SU-DHL-6 (cell line): ENCODE results near the gene DDX54.
A peak's percentile ranks its signal among the peaks of the same experiment; 100 is the strongest.

Source experiments
- H2AFZ ChIP-seq: fragments of 200-600 bp; sonication (generic); 2 replicates; pipeline ENCODE4 v1.6.1; 2014; ENCODE audit warnings: low read depth, mild to moderate bottlenecking, moderate library complexity, mixed read lengths, antibody characterized with exemption, low read length; ENCODE audit not compliant: severe bottlenecking
- H3F3A ChIP-seq: fragments of 200-600 bp; shearing (Covaris generic); 2 replicates; pipeline ENCODE4 v1.6.0; 2016; ENCODE audit warnings: antibody characterized with exemption, mild to moderate bottlenecking; ENCODE audit not compliant: insufficient read depth
- H3K27ac ChIP-seq: fragments of 200-600 bp; sonication (generic); 2 replicates; pipeline ENCODE4 v1.5.1; 2016; ENCODE audit warnings: low read depth, mild to moderate bottlenecking, low read length, moderate library complexity, mixed read lengths
- H3K27me3 ChIP-seq: fragments of 200-600 bp; sonication (generic), shearing (Covaris generic); 2 replicates; pipeline ENCODE4 v1.6.0; 2014; ENCODE audit warnings: mild to moderate bottlenecking, low read length
- H3K36me3 ChIP-seq: fragments of 200-600 bp; sonication (generic); 2 replicates; pipeline ENCODE4 v1.6.1; 2014; ENCODE audit warnings: mild to moderate bottlenecking, low read length, mixed read lengths
- H3K4me2 ChIP-seq: fragments of 300-600, 200-600 bp; shearing (Covaris generic), sonication (generic); 2 replicates; pipeline ENCODE4 v1.6.0; 2014; ENCODE audit warnings: low read length, low read depth, mild to moderate bottlenecking; ENCODE audit not compliant: poor library complexity, severe bottlenecking
- H3K4me3 ChIP-seq: fragments of 200-600 bp; sonication (generic); 2 replicates; pipeline ENCODE4 v1.5.1; 2014; ENCODE audit warnings: antibody characterized with exemption, low read length, mild to moderate bottlenecking, mixed read lengths; ENCODE audit not compliant: insufficient read depth, poor library complexity, severe bottlenecking
- H3K79me2 ChIP-seq: fragments of 200-600 bp; sonication (generic); 2 replicates; pipeline ENCODE4 v1.6.1; 2014; ENCODE audit warnings: mild to moderate bottlenecking, low read length, moderate library complexity; ENCODE audit not compliant: insufficient read depth
- H3K9ac ChIP-seq: fragments of 200-600 bp; sonication (generic); 2 replicates; pipeline ENCODE4 v1.7.0; 2014; ENCODE audit warnings: mild to moderate bottlenecking, low read length
- H3K9me2 ChIP-seq: fragments of 200-600 bp; sonication (generic); replicated peaks from 2 replicates; pipeline ENCODE4 v1.6.1; 2014; ENCODE audit warnings: low read length; ENCODE audit not compliant: insufficient read depth
- H3K9me3 ChIP-seq: fragments of 200-600 bp; sonication (generic); 2 replicates; pipeline ENCODE4 v1.6.1; 2014; ENCODE audit warnings: low read length, mixed read lengths; ENCODE audit not compliant: insufficient read depth
- H4K20me1 ChIP-seq: fragments of 200-600 bp; sonication (generic); 2 replicates; pipeline ENCODE4 v1.6.1; 2014; ENCODE audit warnings: low read depth, mild to moderate bottlenecking, antibody characterized with exemption, low read length, moderate library complexity, mixed read lengths
- CTCF ChIP-seq: fragments of 200-600 bp; sonication (generic); IDR thresholded peaks from one replicate; pipeline ENCODE4 v1.5.1; 2017; ENCODE audit warnings: antibody characterized with exemption, mild to moderate bottlenecking, low read length, moderate library complexity; ENCODE audit not compliant: insufficient read depth, poor library complexity, severe bottlenecking
- EZH2phosphoT487 ChIP-seq: fragments of 200-600 bp; sonication (generic), shearing (Covaris generic); conservative IDR thresholded peaks from 2 replicates; pipeline ENCODE4 v1.6.1; 2018; ENCODE audit warnings: mild to moderate bottlenecking, antibody characterized with exemption, low read length, moderate library complexity, mixed read lengths

Gene DDX54

GRCh38 chr12:113216027-113216426 is 30.7 kb upstream of the DDX54 start:
- H3K4me3 ChIP-seq: no peak overlapping the region
- H3K27ac ChIP-seq: peak overlapping the region; percentile 86; the same call in 1 of the 2 replicates
- H4K20me1 ChIP-seq: no peaks in the 10 kb centered on the region
- peaks cover 5% of the 10 kb centered on the region; the same call in 1 of the 2 replicates for H3K79me2 ChIP-seq
- no peak overlapping the region for H3K9ac ChIP-seq
- peaks cover 51% of the 10 kb centered on the region for H3F3A ChIP-seq
- no peaks in the 10 kb centered on the region for H3K27me3 ChIP-seq
- no peak overlapping the region for H2AFZ ChIP-seq
- peak overlapping the region; percentile 7 for H3K4me2 ChIP-seq
- H3K9me2 ChIP-seq: no peaks in the 10 kb centered on the region
- TF ChIP-seq EZH2phosphoT487 (no peak), CTCF (no peak)
- H3K9me3 ChIP-seq: no peaks in the 10 kb centered on the region
- no peaks in the 10 kb centered on the region for H3K36me3 ChIP-seq

GRCh38 chr12:113214895-113215400 is 29.7 kb upstream of the DDX54 start:
- Histone ChIP-seq H3K9ac (no peak overlapping the region), H2AFZ (no peak overlapping the region), H3K79me2 (peaks cover 2% of the 10 kb centered on the region; the same call in 1 of the 2 replicates), H3K36me3 (no peaks in the 10 kb centered on the region), H3F3A (peaks cover 56% of the 10 kb centered on the region), H3K4me3 (no peak overlapping the region), H3K9me2 (no peaks in the 10 kb centered on the region), H3K27me3 (no peaks in the 10 kb centered on the region), H4K20me1 (no peaks in the 10 kb centered on the region), H3K27ac (peak overlapping the region; percentile 42), H3K4me2 (peak overlapping the region; percentile 7), H3K9me3 (no peaks in the 10 kb centered on the region)
- TF ChIP-seq CTCF (no peak), EZH2phosphoT487 (no peak)

- Histone ChIP-seq H4K20me1 (no peaks in the 10 kb centered on the region), H3F3A (peaks cover 56% of the 10 kb centered on the region), H3K36me3 (no peaks in the 10 kb centered on the region), H3K4me3 (no peak overlapping the region), H3K27ac (no peak overlapping the region), H3K9ac (no peak overlapping the region), H3K27me3 (no peaks in the 10 kb centered on the region), H3K4me2 (no peak overlapping the region), H3K79me2 (no peaks in the 10 kb centered on the region), H3K9me3 (no peaks in the 10 kb centered on the region), H3K9me2 (no peaks in the 10 kb centered on the region), H2AFZ (no peak overlapping the region)
- TF ChIP-seq CTCF (no peak), EZH2phosphoT487 (no peak)
Measured at GRCh38 chr12:113211160-113211559, 25.9 kb upstream of the DDX54 start.
